BE2C (cell line): ENCODE results near the gene SERPINE3.

Experiments used
- DNase-seq: peaks from one replicate; pipeline ENCODE4 v3.0.0-alpha.2; 2020
- H3K27me3 ChIP-seq: fragments of 250-450 bp; sonication (Bioruptor Pico); 2 replicates; pipeline ENCODE4 v1.5.1; 2020; ENCODE audit warnings: mild to moderate bottlenecking
- H3K36me3 ChIP-seq: fragments of 250-450 bp; sonication (Bioruptor Pico); 2 replicates; pipeline ENCODE4 v1.5.1; 2020; ENCODE audit warnings: mild to moderate bottlenecking
- H3K4me1 ChIP-seq: fragments of 250-450 bp; sonication (Bioruptor Pico); 2 replicates; pipeline ENCODE4 v1.5.1; 2020
- H3K4me3 ChIP-seq: 2 replicates; pipeline ENCODE4 v1.5.1; 2011; ENCODE audit warnings: low read depth, low read length
- H3K9me3 ChIP-seq: fragments of 250-450 bp; sonication (Bioruptor Pico); 2 replicates; pipeline ENCODE4 v1.5.1; 2020
- CTCF ChIP-seq: IDR thresholded peaks from 2 replicates; pipeline ENCODE4 v1.5.1; 2012; ENCODE audit warnings: mild to moderate bottlenecking, low read depth, low read length

Gene SERPINE3

GRCh38 chr13:51371768-51372399, 32.4 kb downstream of the SERPINE3 start:
- Histone ChIP-seq H3K4me1 (no peaks in the 10 kb centered on the region), H3K27me3 (no peaks in the 10 kb centered on the region), H3K4me3 (no peak overlapping the region), H3K36me3 (peaks cover 59% of the 10 kb centered on the region), H3K9me3 (no peaks in the 10 kb centered on the region)
- TF ChIP-seq CTCF, result no peak
- DNase-seq, result no peak

- DNase-seq, result no peak
- Histone ChIP-seq H3K4me1 (no peaks in the 10 kb centered on the region), H3K36me3 (peaks cover 56% of the 10 kb centered on the region), H3K4me3 (no peak overlapping the region), H3K27me3 (no peaks in the 10 kb centered on the region), H3K9me3 (no peaks in the 10 kb centered on the region)
- no peak for TF ChIP-seq CTCF
These were observed 34.0 kb downstream of the SERPINE3 start for GRCh38 chr13:51373451-51373850.

GRCh38 chr13:51380269-51380668, 40.8 kb downstream of the SERPINE3 start:
- Histone ChIP-seq H3K4me3 (no peak overlapping the region), H3K4me1 (no peaks in the 10 kb centered on the region), H3K27me3 (no peaks in the 10 kb centered on the region), H3K36me3 (peaks cover 32% of the 10 kb centered on the region), H3K9me3 (no peaks in the 10 kb centered on the region)
- no peak for DNase-seq
- TF ChIP-seq CTCF, result no peak

- no peak for TF ChIP-seq CTCF
- DNase-seq, result no peak
- peaks cover 5% of the 10 kb centered on the region for H3K36me3 ChIP-seq
- no peaks in the 10 kb centered on the region for H3K4me1 ChIP-seq
- H3K27me3 ChIP-seq, result no peaks in the 10 kb centered on the region
- no peak overlapping the region for H3K4me3 ChIP-seq
- H3K9me3 ChIP-seq, result no peaks in the 10 kb centered on the region
These were observed 45.6 kb downstream of the SERPINE3 start for GRCh38 chr13:51385114-51385513.

- Histone ChIP-seq H3K36me3 (no peaks in the 10 kb centered on the region; the same call in 1 of the 2 replicates), H3K27me3 (no peaks in the 10 kb centered on the region), H3K4me1 (peaks cover 3% of the 10 kb centered on the region), H3K4me3 (no peak overlapping the region), H3K9me3 (no peaks in the 10 kb centered on the region)
- DNase-seq, result no peak
- TF ChIP-seq CTCF, result no peak
These were observed 55.2 kb downstream of the SERPINE3 start for GRCh38 chr13:51394724-51395123.

GRCh38 chr13:51396352-51396751, 56.9 kb downstream of the SERPINE3 start:
- DNase-seq, result no peak
- TF ChIP-seq CTCF, result no peak
- H3K27me3 ChIP-seq, result no peaks in the 10 kb centered on the region
- no peaks in the 10 kb centered on the region for H3K9me3 ChIP-seq
- H3K36me3 ChIP-seq, result no peaks in the 10 kb centered on the region; the same call in 1 of the 2 replicates
- H3K4me1 ChIP-seq, result peaks cover 3% of the 10 kb centered on the region
- no peak overlapping the region for H3K4me3 ChIP-seq
